Uterus (tissue), 2 donors: ENCODE measurements around the gene CREB3L1.

ENCODE experiments used
- POLR2A ChIP-seq, 2 donors: fragments of 450-650 bp; IDR thresholded peaks; one replicate each; pipeline ENCODE4 v1.6.1; 2016; ENCODE audit warnings: antibody characterized with exemption in 2 of 2, mild to moderate bottlenecking in 1 of 2, moderate library complexity in 1 of 2
- TF ChIP-seq, protein P1 (sequence below), 4 experiments: fragments of 200-600 bp in 2 of 4; fragments of 450-650 bp in 2 of 4; sonication (generic) in 2 of 4; IDR thresholded peaks; one replicate each; pipeline ENCODE4 v1.5.1; 2016 to 2019; ENCODE audit warnings: antibody characterized with exemption in 4 of 4, mild to moderate bottlenecking in 2 of 4, moderate library complexity in 1 of 4

DNA sequence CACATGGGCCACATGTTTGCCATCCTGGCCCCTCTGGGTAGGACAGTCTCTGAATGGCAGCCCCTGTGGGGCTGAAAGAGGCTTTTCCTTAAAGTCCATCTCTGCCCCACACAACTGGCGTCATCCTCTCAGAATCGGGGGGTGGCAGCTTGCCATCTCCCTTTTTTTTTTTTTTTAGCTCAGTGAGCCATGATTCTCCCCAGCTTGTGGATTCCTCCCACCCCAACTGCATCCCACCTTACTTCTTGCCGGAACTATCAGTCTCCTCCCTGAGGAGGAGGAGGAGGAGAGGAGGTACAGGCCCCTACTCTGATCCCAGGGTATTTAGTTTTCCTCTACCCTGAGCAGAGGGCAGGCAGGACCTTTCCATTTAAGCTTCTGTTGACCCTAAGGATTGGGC lies 73.2 kb downstream of the CREB3L1 start:
- TF ChIP-seq, protein P1, sequence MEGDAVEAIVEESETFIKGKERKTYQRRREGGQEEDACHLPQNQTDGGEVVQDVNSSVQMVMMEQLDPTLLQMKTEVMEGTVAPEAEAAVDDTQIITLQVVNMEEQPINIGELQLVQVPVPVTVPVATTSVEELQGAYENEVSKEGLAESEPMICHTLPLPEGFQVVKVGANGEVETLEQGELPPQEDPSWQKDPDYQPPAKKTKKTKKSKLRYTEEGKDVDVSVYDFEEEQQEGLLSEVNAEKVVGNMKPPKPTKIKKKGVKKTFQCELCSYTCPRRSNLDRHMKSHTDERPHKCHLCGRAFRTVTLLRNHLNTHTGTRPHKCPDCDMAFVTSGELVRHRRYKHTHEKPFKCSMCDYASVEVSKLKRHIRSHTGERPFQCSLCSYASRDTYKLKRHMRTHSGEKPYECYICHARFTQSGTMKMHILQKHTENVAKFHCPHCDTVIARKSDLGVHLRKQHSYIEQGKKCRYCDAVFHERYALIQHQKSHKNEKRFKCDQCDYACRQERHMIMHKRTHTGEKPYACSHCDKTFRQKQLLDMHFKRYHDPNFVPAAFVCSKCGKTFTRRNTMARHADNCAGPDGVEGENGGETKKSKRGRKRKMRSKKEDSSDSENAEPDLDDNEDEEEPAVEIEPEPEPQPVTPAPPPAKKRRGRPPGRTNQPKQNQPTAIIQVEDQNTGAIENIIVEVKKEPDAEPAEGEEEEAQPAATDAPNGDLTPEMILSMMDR (IDR thresholded peaks at IDR 0.05), result no peak
- TF ChIP-seq POLR2A (IDR thresholded peaks at IDR 0.05), result no peak
